Endothelial cell of umbilical vein (primary cell): Measurements from ENCODE around the gene TRAPPC3. TPM values are rescaled to one million over a fixed set of nuclear protein-coding genes. Genes with fewer than 3 reads are reported as not detected.

Experiments used
- BruUV-seq: library from RNA; stranded (reverse); fragments of 400-500 nt; replicated peaks from 2 replicates; lab custom pipeline; 2021; lab: Mats Ljungman, UMichigan
- CTCF ChIA-PET: fragments of 300-600, 350-600 bp; sonication (Branson Sonifier 250); formaldehyde crosslinking; loops from one replicate; lab custom pipeline; 2021; ENCODE audit warnings: antibody characterized with exemption, inconsistent platforms; lab: Charles Lee
- POLR2A ChIA-PET: fragments of 300-600, 350-600 bp; sonication (Branson Sonifier 250); formaldehyde crosslinking; loops from one replicate; lab custom pipeline; 2021; ENCODE audit warnings: antibody characterized with exemption, inconsistent platforms; lab: Charles Lee
- DNase-seq: peaks from one replicate; pipeline ENCODE4 v3.0.0-alpha.2; 2011; ENCODE audit warnings: low read depth, low spot score
- FAIRE-seq: peaks from 2 replicates; lab custom pipeline; 2011; peaks lifted over from hg19 to GRCh38; lab: Jason Lieb, UNC
- H2AFZ ChIP-seq: 2 replicates; pipeline ENCODE4 v1.6.0; 2012; ENCODE audit warnings: low read depth, low read length, control low read depth, inconsistent platforms
- H3K27ac ChIP-seq: 2 replicates; pipeline ENCODE4 v1.5.1; 2011; ENCODE audit warnings: low read depth, mild to moderate bottlenecking, control low read depth, low read length, moderate library complexity; ENCODE audit not compliant: insufficient read depth
- H3K27me3 ChIP-seq, 2 experiments: 2 replicates each; pipeline versions ENCODE4 v1.6.0 to v1.6.1; 2011; ENCODE audit warnings: low read length in 2 of 2, mixed read lengths in 1 of 2; ENCODE audit not compliant: control insufficient read depth in 2 of 2, insufficient read depth in 2 of 2
- H3K36me3 ChIP-seq, 2 experiments: 2 replicates in 1 of 2; 3 replicates in 1 of 2; pipeline ENCODE4 v1.5.1; 2011; ENCODE audit warnings: low read length in 2 of 2, mild to moderate bottlenecking in 1 of 2, moderate library complexity in 1 of 2; ENCODE audit not compliant: control insufficient read depth in 2 of 2, insufficient read depth in 2 of 2; ENCODE audit errors: extremely low read depth in 1 of 2
- H3K4me1 ChIP-seq: 3 replicates; pipeline ENCODE4 v1.5.1; 2011; ENCODE audit warnings: mild to moderate bottlenecking, low read length; ENCODE audit not compliant: control insufficient read depth, insufficient read depth; ENCODE audit errors: extremely low read depth
- H3K4me2 ChIP-seq: 2 replicates; pipeline ENCODE4 v1.6.1; 2011; ENCODE audit warnings: low read length, control low read depth, mixed read lengths; ENCODE audit not compliant: insufficient read depth
- H3K4me3 ChIP-seq, 3 experiments: fragments of 200-600 bp in 1 of 3; sonication (generic), shearing (Covaris generic) in 1 of 3; replicated peaks in 1 of 3; 2 replicates each; pipeline ENCODE4 v1.5.1; 2011 to 2016; ENCODE audit warnings: control low read depth in 3 of 3, low read length in 3 of 3, mild to moderate bottlenecking in 2 of 3, inconsistent platforms in 1 of 3, low read depth in 1 of 3, moderate library complexity in 1 of 3; ENCODE audit not compliant: insufficient read depth in 1 of 3
- H3K79me2 ChIP-seq: 2 replicates; pipeline ENCODE4 v1.6.0; 2012; ENCODE audit warnings: low read length, inconsistent platforms; ENCODE audit not compliant: control insufficient read depth, insufficient read depth
- H3K9ac ChIP-seq: replicated peaks from 2 replicates; pipeline ENCODE3; 2011; ENCODE audit warnings: low read length, control low read depth; ENCODE audit not compliant: insufficient read depth; ENCODE audit errors: extremely low read depth
- H3K9me1 ChIP-seq: replicated peaks from 3 replicates; pipeline ENCODE4 v1.6.0; 2011; ENCODE audit warnings: mild to moderate bottlenecking, low read length; ENCODE audit not compliant: control insufficient read depth, insufficient read depth; ENCODE audit errors: extremely low read depth
- H3K9me3 ChIP-seq: replicated peaks from 2 replicates; pipeline ENCODE4 v1.5.1; 2012; ENCODE audit warnings: low read length, inconsistent platforms; ENCODE audit not compliant: control insufficient read depth, insufficient read depth
- H4K20me1 ChIP-seq: replicated peaks from 2 replicates; pipeline ENCODE3; 2011; ENCODE audit warnings: mild to moderate bottlenecking, low read length; ENCODE audit not compliant: control insufficient read depth, insufficient read depth; ENCODE audit errors: extremely low read depth
- FOS ChIP-seq: IDR thresholded peaks from 2 replicates; pipeline ENCODE4 v1.6.1; 2011; ENCODE audit warnings: mild to moderate bottlenecking, low read length, moderate library complexity, borderline replicate concordance; ENCODE audit not compliant: insufficient read depth
- GATA2 ChIP-seq: IDR thresholded peaks from 2 replicates; pipeline ENCODE4 v1.7.0; 2011; ENCODE audit warnings: low read depth, mild to moderate bottlenecking, moderate library complexity, mixed read lengths, low read length; ENCODE audit not compliant: insufficient read length, insufficient read depth
- JUN ChIP-seq: IDR thresholded peaks from 2 replicates; pipeline ENCODE4 v1.6.1; 2011; ENCODE audit warnings: borderline replicate concordance, low read depth; ENCODE audit not compliant: insufficient read length, insufficient read depth
- MYC ChIP-seq: IDR thresholded peaks from one replicate; pipeline ENCODE4 v1.6.1; 2011; ENCODE audit warnings: mild to moderate bottlenecking, low read depth, low read length
- POLR2A ChIP-seq: IDR thresholded peaks from 2 replicates; pipeline ENCODE4 v1.6.1; 2012; ENCODE audit warnings: low read depth, mild to moderate bottlenecking, control low read depth, low read length
- dilution Hi-C: fragments of 300-500 bp; cut with MboI; formaldehyde crosslinking; loops from one replicate; pipeline ENCODE4 v1.15.0; 2019; ENCODE audit warnings: low sequenced_read_pairs; ENCODE audit not compliant: extremely low pct_ligation_motif_present
- intact Hi-C: fragments of 100-400 bp; cut with micrococcal nuclease; formaldehyde crosslinking; loops from one replicate; pipeline ENCODE4 v1.10.0; 2022
- polyA plus RNA-seq, 4 experiments: library from polyadenylated mRNA; depleted of rRNA in 3 of 4; stranded (reverse) in 3 of 4; unstranded in 1 of 4; fragments of >200 nt; gene quantifications; 2 replicates each; pipeline versions ENCODE4 v1.2.1 to v1.2.3, GENCODE V29; 2011 to 2012; ENCODE audit warnings: missing spikeins in 1 of 4
- total RNA-seq: library from RNA; stranded (reverse); gene quantifications from 2 replicates; pipeline ENCODE4 v1.2.3, GENCODE V29; 2021
- TF ChIP-seq, protein P1 (sequence below), 2 donors: IDR thresholded peaks; 1 replicate in 1 of 2; 2 replicates in 1 of 2; pipeline ENCODE4 v1.5.1; 2011; ENCODE audit warnings: low read length in 2 of 2, mild to moderate bottlenecking in 2 of 2, moderate library complexity in 2 of 2, control low read depth in 1 of 2, inconsistent platforms in 1 of 2, low read depth in 1 of 2; ENCODE audit not compliant: insufficient read depth in 1 of 2; ENCODE audit errors: extremely low read depth in 1 of 2
- TF ChIP-seq, protein P2 (sequence below): IDR thresholded peaks from 2 replicates; pipeline ENCODE4 v1.6.1; 2011; ENCODE audit not compliant: insufficient read depth, insufficient read length

The TRAPPC3 gene
- total and polyA plus RNA-seq, 2 donors (not counting 3 experiments of a cell fraction or from before 2014, with no cell fraction given), result 93.4 to 125 TPM

DNA sequence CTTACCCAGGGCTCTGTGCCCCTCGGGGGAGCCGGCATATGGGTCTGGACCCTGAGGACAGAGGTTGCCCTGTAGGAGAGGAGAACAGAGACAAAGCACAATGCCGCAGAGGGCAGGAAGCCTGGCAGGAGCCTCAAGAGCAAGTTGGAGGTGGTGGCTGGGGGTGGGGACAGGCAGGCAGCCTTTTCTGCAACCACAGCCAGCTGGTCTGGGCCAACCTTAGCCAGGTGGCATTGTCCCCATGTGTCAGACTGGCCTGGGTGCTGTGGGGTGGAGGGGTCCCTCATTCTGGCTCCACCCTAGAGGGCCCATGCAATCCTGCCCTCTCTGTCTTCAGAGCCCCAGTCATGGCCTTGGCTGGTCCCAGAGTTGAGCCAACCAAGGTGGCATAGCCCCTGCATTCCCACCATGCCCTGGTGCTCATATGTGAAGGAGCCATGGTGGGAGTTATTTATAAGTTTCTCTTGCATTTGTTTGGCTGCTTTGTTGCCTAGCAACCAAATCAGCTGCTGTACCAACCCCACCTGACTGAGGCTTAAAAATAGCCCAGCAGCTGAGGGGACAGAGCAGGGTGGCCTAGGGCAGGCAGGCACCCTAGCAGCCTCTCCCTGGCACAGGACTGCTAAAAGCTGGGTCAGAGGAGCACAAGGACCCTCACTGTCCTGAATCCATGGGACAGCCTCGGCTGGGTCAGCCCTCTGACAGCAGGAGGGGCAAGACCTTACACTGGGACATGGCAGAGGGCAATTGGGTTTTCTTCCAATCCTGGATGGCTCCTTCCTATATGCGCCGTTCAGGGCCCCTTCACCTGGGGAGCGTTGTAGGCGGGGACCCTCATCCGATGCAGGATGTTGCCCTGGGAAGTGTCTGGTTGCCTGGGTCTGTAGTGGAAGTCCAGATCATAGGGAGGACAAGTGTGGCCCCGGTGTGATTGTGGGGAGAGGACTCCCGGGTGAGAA is 26.1 kb upstream of the TRAPPC3 start:
- Histone ChIP-seq H4K20me1 (no peaks in the 10 kb centered on the region), H3K79me2 (peaks cover 42% of the 10 kb centered on the region), H3K36me3 (peaks cover 34 to 81% of the 10 kb centered on the region in 2 experiments), H3K9ac (no peak overlapping the region), H3K4me1 (peaks cover 19% of the 10 kb centered on the region), H3K4me2 (no peak overlapping the region), H2AFZ (no peak overlapping the region), H3K27ac (peak overlapping the region; percentile 19), H3K9me1 (no peaks in the 10 kb centered on the region), H3K27me3 (no peaks in the 10 kb centered on the region), H3K9me3 (no peaks in the 10 kb centered on the region), H3K4me3 (no peak overlapping the region)
- no peak for TF ChIP-seq POLR2A
- no peak for TF ChIP-seq FOS
- TF ChIP-seq GATA2, result no peak
- TF ChIP-seq, protein P1, sequence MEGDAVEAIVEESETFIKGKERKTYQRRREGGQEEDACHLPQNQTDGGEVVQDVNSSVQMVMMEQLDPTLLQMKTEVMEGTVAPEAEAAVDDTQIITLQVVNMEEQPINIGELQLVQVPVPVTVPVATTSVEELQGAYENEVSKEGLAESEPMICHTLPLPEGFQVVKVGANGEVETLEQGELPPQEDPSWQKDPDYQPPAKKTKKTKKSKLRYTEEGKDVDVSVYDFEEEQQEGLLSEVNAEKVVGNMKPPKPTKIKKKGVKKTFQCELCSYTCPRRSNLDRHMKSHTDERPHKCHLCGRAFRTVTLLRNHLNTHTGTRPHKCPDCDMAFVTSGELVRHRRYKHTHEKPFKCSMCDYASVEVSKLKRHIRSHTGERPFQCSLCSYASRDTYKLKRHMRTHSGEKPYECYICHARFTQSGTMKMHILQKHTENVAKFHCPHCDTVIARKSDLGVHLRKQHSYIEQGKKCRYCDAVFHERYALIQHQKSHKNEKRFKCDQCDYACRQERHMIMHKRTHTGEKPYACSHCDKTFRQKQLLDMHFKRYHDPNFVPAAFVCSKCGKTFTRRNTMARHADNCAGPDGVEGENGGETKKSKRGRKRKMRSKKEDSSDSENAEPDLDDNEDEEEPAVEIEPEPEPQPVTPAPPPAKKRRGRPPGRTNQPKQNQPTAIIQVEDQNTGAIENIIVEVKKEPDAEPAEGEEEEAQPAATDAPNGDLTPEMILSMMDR (IDR thresholded peaks at IDR 0.05; ENCODE audit: extremely low read depth in 1 of 2, insufficient read depth in 1 of 2, low read depth in 1 of 2, low read length in 2 of 2), result no peak
- TF ChIP-seq MYC, result no peak
- no peak for TF ChIP-seq JUN
- TF ChIP-seq, protein P2, sequence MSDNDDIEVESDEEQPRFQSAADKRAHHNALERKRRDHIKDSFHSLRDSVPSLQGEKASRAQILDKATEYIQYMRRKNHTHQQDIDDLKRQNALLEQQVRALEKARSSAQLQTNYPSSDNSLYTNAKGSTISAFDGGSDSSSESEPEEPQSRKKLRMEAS, result no peak
- no peak for FAIRE-seq
- POLR2A ChIA-PET, result no interaction called here
- CTCF ChIA-PET, result interaction anchor here (1.1 to 2.1 kb wide), 3 partner anchors 11 to 110 kb away, joined by 3 to 5 read pairs (median 5); no protein-coding TSS in a partner anchor
- intact Hi-C loops, result no loop called here
- no peak for DNase-seq
- dilution Hi-C loops, result no loop called here
- BruUV-seq, result no TSS peak
